Neural progenitor cell (in vitro differentiated cells): ENCODE measurements around the gene HHEX.

Source experiments
- CTCF ChIP-seq: fragments of 200-600 bp; sonication (generic); IDR thresholded peaks from 2 replicates; pipeline ENCODE4 v1.5.1; 2017; ENCODE audit warnings: antibody characterized with exemption, mild to moderate bottlenecking
- EZH2phosphoT487 ChIP-seq: fragments of 200-600 bp; sonication (generic); IDR thresholded peaks from 2 replicates; pipeline ENCODE4 v1.6.1; 2017; ENCODE audit warnings: antibody characterized with exemption

- TF ChIP-seq CTCF (no peak), EZH2phosphoT487 (no peak)
These were observed 40.1 kb downstream of the HHEX start for GRCh38 chr10:92729886-92730285.
